GM12878 (cell line): ENCODE measurements around the gene SIT1. TPM values are rescaled to one million over a fixed set of nuclear protein-coding genes. Genes with fewer than 3 reads are reported as not detected.
A peak's percentile ranks its signal among the peaks of the same experiment; 100 is the strongest.

Experiments
- CBX3 ChIP-seq: fragments of 200-600 bp; sonication (generic); IDR thresholded peaks from 2 replicates; pipeline ENCODE4 v1.6.1; 2016; ENCODE audit warnings: low read depth, borderline replicate concordance
- GABPA ChIP-seq: IDR thresholded peaks from 2 replicates; pipeline ENCODE4 v1.6.1; 2014; ENCODE audit warnings: antibody characterized with exemption, low read depth, mild to moderate bottlenecking, inconsistent platforms
- HDAC2 ChIP-seq: fragments of 200-600 bp; sonication (generic); IDR thresholded peaks from 2 replicates; pipeline ENCODE4 v1.6.1; 2017
- IKZF2 ChIP-seq, 2 experiments: fragments of 450-650 bp; IDR thresholded peaks; 2 replicates each; pipeline ENCODE4 v1.6.1; 2017; ENCODE audit warnings: mild to moderate bottlenecking in 2 of 2, moderate library complexity in 2 of 2
- MTA2 ChIP-seq: fragments of 450-650 bp; IDR thresholded peaks from 2 replicates; pipeline ENCODE4 v1.6.1; 2016; ENCODE audit warnings: low read depth, mild to moderate bottlenecking, moderate library complexity
- NFIC ChIP-seq: IDR thresholded peaks from 2 replicates; pipeline ENCODE4 v1.6.1; 2012; ENCODE audit warnings: low read depth, mild to moderate bottlenecking, inconsistent platforms, low read length, moderate library complexity
- NR2F1 ChIP-seq: fragments of 450-650 bp; conservative IDR thresholded peaks from 2 replicates; pipeline ENCODE4 v1.6.1; 2017; ENCODE audit warnings: mild to moderate bottlenecking
- POLR2AphosphoS2 ChIP-seq: IDR thresholded peaks from 2 replicates; pipeline ENCODE4 v1.6.1; 2011; ENCODE audit warnings: low read depth, mild to moderate bottlenecking, low read length, improper control_type of control experiment, moderate library complexity
- POU2F2 ChIP-seq: IDR thresholded peaks from 3 replicates; pipeline ENCODE4 v1.6.1; 2011; ENCODE audit warnings: low read depth, mild to moderate bottlenecking, low read length, borderline replicate concordance
- RUNX3 ChIP-seq: IDR thresholded peaks from 2 replicates; pipeline ENCODE4 v1.6.1; 2012; ENCODE audit warnings: low read length, inconsistent platforms
- SIN3A ChIP-seq: IDR thresholded peaks from 2 replicates; pipeline ENCODE4 v1.6.1; 2012; ENCODE audit warnings: low read depth, low read length, improper control_type of control experiment
- SMC3 ChIP-seq: IDR thresholded peaks from 2 replicates; pipeline ENCODE4 v1.6.1; 2011; ENCODE audit warnings: low read length, improper control_type of control experiment, borderline replicate concordance
- SUZ12 ChIP-seq: fragments of 200-600 bp; sonication (generic); IDR thresholded peaks from one replicate; pipeline ENCODE4 v1.6.1; 2018; ENCODE audit warnings: antibody characterized with exemption, mild to moderate bottlenecking; ENCODE audit not compliant: unreplicated experiment
- TBL1XR1 ChIP-seq: IDR thresholded peaks from 2 replicates; pipeline ENCODE4 v1.6.1; 2012; ENCODE audit warnings: low read depth, low read length, improper control_type of control experiment
- TCF12 ChIP-seq: IDR thresholded peaks from 2 replicates; pipeline ENCODE4 v1.6.1; 2011; ENCODE audit warnings: low read depth, mild to moderate bottlenecking, low read length
- TCF3 ChIP-seq: IDR thresholded peaks from 2 replicates; pipeline ENCODE4 v1.6.1; 2012; ENCODE audit warnings: low read depth, mild to moderate bottlenecking, low read length, borderline replicate concordance; ENCODE audit not compliant: insufficient read depth
- ZNF207 ChIP-seq: fragments of 450-650 bp; IDR thresholded peaks from 2 replicates; pipeline ENCODE4 v1.6.1; 2014; ENCODE audit warnings: antibody characterized with exemption, mild to moderate bottlenecking, borderline replicate concordance
- ZNF217 ChIP-seq: fragments of 450-650 bp; IDR thresholded peaks from 2 replicates; pipeline ENCODE4 v1.6.1; 2017; ENCODE audit warnings: antibody characterized with exemption, mild to moderate bottlenecking
- ZNF274 ChIP-seq: IDR thresholded peaks from one replicate; pipeline ENCODE4 v1.8.0; 2011; ENCODE audit not compliant: insufficient read length, insufficient read depth
- ZSCAN29 ChIP-seq: fragments of 450-650 bp; IDR thresholded peaks from 2 replicates; pipeline ENCODE4 v1.6.1; 2017; ENCODE audit warnings: mild to moderate bottlenecking, moderate library complexity
- polyA plus RNA-seq, 11 experiments: library from polyadenylated mRNA; depleted of rRNA in 4 of 11; unstranded in 6 of 11; stranded (reverse) in 5 of 11; fragments of >200 nt; fragmentation: Nextera tagmentation in 4 of 11; fragmentation: Illumina TruSeq in 1 of 11; extraction: Ambion mirVana in 4 of 11; extraction: Trizol in 1 of 11; gene quantifications; 1 replicate in 1 of 11; 2 replicates in 10 of 11; pipeline versions ENCODE4 v1.2.1 to v1.2.3, GENCODE V29; 2011 to 2016; ENCODE audit warnings: inconsistent platforms in 2 of 11, missing spikeins in 2 of 11, low read depth in 1 of 11
- total RNA-seq, 4 experiments: library from RNA; depleted of rRNA in 3 of 4; stranded (reverse); fragments of >200 nt in 3 of 4; fragmentation: Illumina TruSeq in 1 of 4; extraction: Trizol in 1 of 4; gene quantifications; 2 replicates each; pipeline versions ENCODE4 v1.2.1 to v1.2.3, GENCODE V29; 2013 to 2021
- TF ChIP-seq, protein P1 (sequence below): IDR thresholded peaks from 2 replicates; pipeline ENCODE4 v1.6.1; 2011; ENCODE audit warnings: low read depth, low read length, improper control_type of control experiment, borderline replicate concordance
- TF ChIP-seq, protein P2 (sequence below), 3 experiments: IDR thresholded peaks in 2 of 3; conservative IDR thresholded peaks in 1 of 3; 2 replicates each; pipeline ENCODE4 v1.5.1; 2011; ENCODE audit warnings: low read depth in 3 of 3, low read length in 3 of 3, mild to moderate bottlenecking in 3 of 3, control low read depth in 2 of 3, moderate library complexity in 2 of 3, inconsistent platforms in 1 of 3, mixed read lengths in 1 of 3; ENCODE audit not compliant: control insufficient read depth in 2 of 3, insufficient read depth in 1 of 3; ENCODE audit errors: extremely low read depth in 1 of 3
- TF ChIP-seq, protein P3 (sequence below): IDR thresholded peaks from 2 replicates; pipeline ENCODE4 v1.6.1; 2012; ENCODE audit warnings: mild to moderate bottlenecking, low read depth, low read length

SIT1 gene
- total and polyA plus RNA-seq, 10 of the 15 experiments (the other 5 are each of a cell fraction or from before 2014, with no cell fraction given), result 0.97 to 137 (median 59.7) TPM

DNA sequence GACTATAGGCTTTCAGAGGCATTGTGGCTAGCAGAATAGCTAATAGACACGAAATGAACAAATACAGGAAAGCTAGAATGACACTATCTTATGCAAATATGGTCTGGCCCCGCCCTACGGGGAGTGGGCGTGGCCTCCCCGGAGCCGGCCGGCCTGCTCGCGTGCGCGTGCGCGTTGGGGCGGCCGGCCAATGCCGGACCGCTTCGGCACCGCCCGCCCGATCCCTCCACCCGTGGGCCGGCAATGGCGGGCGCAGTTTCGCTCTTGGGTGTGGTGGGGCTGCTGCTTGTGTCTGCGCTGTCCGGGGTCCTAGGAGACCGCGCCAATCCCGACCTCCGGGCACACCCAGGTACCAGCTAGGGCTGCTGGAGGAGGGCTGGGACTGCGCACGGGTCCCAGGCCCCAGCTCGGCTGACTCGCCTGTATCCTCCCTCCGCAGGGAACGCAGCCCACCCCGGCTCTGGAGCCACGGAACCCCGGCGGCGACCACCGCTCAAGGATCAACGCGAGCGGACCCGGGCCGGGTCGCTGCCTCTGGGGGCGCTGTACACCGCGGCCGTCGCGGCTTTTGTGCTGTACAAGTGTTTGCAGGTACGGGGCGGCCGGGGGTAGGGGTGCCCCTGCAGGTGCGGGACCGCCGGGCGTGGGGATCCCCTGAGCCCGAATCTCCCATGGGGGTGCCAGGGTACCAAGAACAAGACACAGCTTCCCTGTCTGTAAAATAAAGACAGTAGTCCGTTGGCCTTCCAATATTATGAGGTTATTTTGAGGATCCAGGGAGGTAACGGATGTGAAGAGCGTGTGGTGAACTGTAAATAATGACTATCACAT lies 7.6 kb upstream of the SIT1 start, which contains the start of gene CCDC107 (continued):
- TF ChIP-seq NFIC (no peak), POLR2AphosphoS2 (peak; percentile 27; the same call in 1 of the 2 replicates), ZSCAN29 (no peak), POU2F2 (peak; percentile 99), GABPA (no peak), SUZ12 (no peak), ZNF274 (no peak), ZNF207 (peak; percentile 16; the same call in 1 of the 2 replicates), TCF3 (peak; percentile 34; the same call in 1 of the 2 replicates), RUNX3 (no peak), MTA2 (peak; percentile 15; the same call in 1 of the 2 replicates), TCF12 (0 out of 2 replicates have a peak, but pooled peaks have one; percentile 14), HDAC2 (no peak), SMC3 (0 out of 2 replicates have a peak, but pooled peaks have one; percentile 4), TBL1XR1 (no peak), CBX3 (no peak), ZNF217 (peak; percentile 75; the same call in 1 of the 2 replicates), NR2F1 (0 out of 2 replicates have a peak, but pooled peaks have one; percentile 52), IKZF2 (IDR thresholded peaks at IDR 0.05) (peak in 1 of 2 experiments; percentile 17; a peak in 1 of 4 replicates), SIN3A (no peak; the same call in 1 of the 2 replicates)
- TF ChIP-seq, protein P1, sequence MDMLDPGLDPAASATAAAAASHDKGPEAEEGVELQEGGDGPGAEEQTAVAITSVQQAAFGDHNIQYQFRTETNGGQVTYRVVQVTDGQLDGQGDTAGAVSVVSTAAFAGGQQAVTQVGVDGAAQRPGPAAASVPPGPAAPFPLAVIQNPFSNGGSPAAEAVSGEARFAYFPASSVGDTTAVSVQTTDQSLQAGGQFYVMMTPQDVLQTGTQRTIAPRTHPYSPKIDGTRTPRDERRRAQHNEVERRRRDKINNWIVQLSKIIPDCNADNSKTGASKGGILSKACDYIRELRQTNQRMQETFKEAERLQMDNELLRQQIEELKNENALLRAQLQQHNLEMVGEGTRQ, result no peak
- TF ChIP-seq, protein P2, sequence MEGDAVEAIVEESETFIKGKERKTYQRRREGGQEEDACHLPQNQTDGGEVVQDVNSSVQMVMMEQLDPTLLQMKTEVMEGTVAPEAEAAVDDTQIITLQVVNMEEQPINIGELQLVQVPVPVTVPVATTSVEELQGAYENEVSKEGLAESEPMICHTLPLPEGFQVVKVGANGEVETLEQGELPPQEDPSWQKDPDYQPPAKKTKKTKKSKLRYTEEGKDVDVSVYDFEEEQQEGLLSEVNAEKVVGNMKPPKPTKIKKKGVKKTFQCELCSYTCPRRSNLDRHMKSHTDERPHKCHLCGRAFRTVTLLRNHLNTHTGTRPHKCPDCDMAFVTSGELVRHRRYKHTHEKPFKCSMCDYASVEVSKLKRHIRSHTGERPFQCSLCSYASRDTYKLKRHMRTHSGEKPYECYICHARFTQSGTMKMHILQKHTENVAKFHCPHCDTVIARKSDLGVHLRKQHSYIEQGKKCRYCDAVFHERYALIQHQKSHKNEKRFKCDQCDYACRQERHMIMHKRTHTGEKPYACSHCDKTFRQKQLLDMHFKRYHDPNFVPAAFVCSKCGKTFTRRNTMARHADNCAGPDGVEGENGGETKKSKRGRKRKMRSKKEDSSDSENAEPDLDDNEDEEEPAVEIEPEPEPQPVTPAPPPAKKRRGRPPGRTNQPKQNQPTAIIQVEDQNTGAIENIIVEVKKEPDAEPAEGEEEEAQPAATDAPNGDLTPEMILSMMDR (IDR thresholded peaks at IDR 0.05 in 2 of 3, conservative IDR thresholded peaks at IDR 0.05 in 1 of 3; ENCODE audit: control insufficient read depth in 2 of 3, extremely low read depth in 1 of 3, insufficient read depth in 1 of 3, low read depth in 3 of 3, low read length in 3 of 3), result peak; percentile 47 to 76 (median 64)
- TF ChIP-seq, protein P3, sequence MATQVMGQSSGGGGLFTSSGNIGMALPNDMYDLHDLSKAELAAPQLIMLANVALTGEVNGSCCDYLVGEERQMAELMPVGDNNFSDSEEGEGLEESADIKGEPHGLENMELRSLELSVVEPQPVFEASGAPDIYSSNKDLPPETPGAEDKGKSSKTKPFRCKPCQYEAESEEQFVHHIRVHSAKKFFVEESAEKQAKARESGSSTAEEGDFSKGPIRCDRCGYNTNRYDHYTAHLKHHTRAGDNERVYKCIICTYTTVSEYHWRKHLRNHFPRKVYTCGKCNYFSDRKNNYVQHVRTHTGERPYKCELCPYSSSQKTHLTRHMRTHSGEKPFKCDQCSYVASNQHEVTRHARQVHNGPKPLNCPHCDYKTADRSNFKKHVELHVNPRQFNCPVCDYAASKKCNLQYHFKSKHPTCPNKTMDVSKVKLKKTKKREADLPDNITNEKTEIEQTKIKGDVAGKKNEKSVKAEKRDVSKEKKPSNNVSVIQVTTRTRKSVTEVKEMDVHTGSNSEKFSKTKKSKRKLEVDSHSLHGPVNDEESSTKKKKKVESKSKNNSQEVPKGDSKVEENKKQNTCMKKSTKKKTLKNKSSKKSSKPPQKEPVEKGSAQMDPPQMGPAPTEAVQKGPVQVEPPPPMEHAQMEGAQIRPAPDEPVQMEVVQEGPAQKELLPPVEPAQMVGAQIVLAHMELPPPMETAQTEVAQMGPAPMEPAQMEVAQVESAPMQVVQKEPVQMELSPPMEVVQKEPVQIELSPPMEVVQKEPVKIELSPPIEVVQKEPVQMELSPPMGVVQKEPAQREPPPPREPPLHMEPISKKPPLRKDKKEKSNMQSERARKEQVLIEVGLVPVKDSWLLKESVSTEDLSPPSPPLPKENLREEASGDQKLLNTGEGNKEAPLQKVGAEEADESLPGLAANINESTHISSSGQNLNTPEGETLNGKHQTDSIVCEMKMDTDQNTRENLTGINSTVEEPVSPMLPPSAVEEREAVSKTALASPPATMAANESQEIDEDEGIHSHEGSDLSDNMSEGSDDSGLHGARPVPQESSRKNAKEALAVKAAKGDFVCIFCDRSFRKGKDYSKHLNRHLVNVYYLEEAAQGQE, result peak; percentile 62; the same call in 1 of the 2 replicates
